Kasumi-1 (cell line): ENCODE measurements around the gene SLC38A3.

Experiments
- DNase-seq, 2 experiments: peaks; one replicate each; lab custom pipeline; 2025; lab: John Stamatoyannopoulos, UW

SLC38A3 gene

DNA sequence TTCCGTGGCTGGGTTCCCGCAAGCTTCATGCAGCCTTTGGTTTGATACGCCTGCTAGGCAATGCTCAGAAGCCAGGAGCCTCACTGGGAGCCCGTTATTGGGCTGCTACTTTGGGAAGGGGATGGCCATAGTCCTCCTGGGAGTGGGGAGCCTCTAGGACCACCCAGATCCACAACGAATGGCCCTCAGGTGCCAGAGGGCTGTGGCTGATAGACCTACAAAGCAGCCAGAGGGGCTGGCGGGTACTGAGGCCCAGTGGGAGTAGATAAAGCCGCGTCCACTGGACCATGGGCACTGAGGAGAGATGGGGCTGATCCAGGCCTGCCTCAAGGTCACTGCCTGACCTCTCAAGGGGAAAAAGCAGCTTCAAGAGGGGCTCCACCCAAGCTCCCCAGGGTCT is 12.9 kb upstream of the SLC38A3 start:
- DNase-seq: no peak

DNA sequence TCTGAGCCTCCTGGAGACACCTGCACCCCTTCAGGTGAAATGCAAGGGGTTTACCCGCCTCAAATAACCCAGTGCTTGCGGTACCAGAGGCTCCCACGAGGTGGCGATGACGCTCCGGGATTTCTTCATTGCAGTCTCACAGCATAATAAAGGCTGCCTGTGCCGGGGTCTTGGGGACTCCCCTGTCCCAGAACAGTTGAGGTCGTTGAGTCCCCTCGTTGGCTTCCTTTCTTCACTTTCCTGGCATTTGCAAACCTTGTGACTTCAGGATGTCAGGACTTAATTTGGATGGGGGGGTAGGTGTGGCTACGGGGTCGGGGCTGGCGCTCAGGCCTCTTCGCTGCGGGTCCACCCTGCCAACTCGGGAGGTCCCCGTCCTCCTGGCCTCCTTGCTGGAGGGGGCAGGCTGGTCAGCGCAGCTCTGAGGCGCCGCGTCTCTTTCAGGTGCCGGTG is 12.4 kb upstream of the SLC38A3 start:
- peak; percentile 56 to 78 for DNase-seq

DNA sequence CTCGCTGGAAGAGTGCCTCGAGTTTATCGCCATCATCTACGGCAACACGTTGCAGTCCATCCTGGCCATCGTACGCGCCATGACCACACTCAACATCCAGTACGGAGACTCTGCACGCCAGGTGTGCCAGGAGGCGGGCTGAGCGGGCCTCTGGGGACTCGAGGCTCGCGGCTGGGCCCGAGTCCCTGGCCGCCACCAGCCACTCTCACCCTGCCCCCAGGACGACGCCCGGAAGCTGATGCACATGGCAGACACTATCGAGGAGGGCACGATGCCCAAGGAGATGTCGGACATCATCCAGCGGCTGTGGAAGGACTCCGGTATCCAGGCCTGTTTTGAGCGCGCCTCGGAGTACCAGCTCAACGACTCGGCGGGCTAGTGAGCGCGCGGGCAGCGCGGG is 11.8 kb upstream of the SLC38A3 start:
- no peak for DNase-seq

DNA sequence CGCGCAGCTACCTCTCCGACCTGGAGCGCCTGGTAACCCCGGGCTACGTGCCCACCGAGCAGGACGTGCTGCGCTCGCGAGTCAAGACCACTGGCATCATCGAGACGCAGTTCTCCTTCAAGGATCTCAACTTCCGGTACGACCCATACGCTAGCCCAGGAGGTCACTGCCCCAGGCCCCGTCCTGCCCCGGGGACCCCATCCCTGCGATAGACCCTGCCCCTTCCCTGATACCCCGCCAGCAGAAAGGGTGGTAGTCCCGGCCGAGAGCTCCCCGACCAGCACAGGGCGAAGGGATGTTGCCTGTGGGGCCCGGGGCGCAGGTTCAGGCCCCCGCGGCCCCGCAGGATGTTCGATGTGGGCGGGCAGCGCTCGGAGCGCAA is 11.3 kb upstream of the SLC38A3 start:
- no peak for DNase-seq

DNA sequence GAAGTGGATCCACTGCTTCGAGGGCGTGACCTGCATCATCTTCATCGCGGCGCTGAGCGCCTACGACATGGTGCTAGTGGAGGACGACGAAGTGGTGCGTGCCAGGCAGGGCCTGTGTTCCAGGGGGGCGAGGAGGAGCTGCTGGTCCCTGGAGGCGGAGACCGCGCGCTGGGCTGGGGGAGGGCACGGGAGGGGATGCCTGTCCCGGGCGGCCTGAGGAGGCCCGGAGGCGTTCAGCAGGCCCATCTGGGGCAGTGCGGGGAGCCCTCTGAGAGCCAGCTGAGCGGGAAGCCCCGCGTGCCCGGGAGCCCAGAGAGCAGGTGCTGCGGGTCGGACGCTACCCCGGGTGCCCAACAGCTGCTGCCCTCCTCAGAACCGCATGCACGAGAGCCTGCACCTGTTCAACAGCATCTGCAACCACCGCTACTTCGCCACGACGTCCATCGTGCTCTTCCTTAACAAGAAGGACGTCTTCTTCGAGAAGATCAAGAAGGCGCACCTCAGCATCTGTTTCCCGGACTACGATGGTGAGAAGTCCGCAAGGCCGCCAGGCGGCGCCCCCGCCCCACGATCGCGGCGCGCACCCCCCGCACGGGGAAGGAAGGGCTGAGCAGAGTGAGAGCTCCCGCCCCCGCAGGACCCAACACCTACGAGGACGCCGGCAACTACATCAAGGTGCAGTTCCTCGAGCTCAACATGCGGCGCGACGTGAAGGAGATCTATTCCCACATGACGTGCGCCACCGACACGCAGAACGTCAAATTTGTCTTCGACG is 10.8 kb upstream of the SLC38A3 start:
- DNase-seq: peak; percentile 46 to 73

DNA sequence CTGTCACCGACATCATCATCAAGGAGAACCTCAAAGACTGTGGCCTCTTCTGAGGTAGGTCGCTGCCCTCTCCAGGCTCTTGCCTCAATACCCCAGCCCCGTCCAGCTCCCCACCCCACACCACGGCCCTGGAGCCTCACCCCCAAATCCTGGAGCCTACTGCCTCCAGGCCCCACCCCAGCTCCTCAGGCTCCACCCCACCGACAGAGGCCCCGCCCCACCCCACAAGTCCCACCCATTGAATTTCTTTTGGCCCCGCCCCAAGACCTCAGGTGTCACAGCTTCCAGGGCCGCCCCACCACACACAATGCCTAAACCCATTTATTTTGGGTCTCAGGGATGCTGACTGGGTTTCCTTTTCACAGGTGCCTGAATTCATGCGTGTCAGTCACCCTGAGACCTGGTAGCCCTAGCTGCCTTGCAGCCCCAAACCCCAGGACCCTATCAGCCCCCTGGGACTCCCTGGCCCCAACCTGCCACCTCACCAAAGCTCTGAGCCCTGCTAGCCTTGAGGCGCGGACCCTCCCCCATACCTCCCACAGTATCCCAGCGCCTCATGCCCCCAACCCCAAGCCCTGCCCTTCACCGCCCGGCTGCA is 10.1 kb upstream of the SLC38A3 start:
- peak; percentile 28 to 34 for DNase-seq

DNA sequence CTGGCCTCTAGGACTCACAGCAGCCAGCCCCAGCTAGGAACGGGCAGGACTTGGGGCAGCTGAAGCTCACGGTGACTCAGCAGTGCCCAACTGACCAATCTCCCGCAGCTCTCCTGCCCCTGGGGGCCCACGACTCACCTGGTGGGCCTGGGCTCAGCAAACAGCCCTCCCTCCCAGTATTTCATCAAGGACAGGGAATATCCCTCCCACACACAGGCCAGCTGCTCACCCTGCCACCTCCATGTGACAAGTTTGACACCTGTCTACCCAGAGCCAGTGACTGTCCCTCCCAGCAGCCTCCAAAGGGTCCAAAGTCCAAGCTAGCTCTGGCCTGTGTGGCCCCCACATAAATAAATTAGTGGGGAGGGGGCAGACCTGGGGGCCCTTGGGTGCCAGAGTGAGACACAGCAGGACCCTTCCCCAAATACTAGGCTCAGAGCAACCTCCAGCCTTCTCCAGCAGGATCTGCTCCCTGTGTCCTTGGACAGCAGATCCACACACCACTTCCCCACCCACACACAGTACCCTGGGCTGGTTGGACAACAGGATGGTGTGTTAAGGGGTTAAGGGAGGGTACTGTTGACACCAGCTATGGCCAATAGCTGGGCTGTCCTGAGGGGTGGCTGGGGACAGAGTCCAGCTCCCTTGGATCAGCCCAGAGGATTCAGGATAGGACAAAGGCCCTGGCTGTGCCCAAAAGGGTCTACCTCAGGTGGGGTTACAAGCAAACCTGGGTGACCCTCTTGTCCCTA is 9.4 kb upstream of the SLC38A3 start:
- no peak for DNase-seq

DNA sequence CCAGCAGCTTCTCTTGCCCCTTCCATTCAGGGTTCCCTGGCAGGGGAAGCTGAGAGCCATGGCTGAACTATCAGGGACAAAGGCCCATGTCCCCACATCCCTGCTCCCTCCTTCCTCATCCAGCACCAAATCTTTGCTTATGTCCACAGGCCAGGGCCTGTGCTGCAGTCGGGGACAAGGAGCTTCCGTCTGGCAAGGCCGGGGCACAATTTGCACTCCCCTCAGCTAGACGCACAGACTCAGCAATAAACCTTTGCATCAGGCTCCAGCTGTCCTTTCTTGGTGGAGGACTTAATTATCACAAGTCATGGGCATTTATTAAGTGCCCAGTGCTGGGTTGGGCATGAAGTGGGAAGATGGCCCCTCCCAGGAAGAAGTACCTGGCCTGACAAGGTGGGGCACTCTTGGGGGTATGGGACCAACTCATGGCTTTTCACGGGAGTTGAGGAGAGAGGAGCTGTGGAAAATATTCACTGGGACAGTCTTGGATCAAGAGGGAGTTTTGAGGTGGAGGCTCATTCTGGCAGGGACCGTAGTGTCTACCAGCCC is 8.7 kb upstream of the SLC38A3 start:
- no peak for DNase-seq

DNA sequence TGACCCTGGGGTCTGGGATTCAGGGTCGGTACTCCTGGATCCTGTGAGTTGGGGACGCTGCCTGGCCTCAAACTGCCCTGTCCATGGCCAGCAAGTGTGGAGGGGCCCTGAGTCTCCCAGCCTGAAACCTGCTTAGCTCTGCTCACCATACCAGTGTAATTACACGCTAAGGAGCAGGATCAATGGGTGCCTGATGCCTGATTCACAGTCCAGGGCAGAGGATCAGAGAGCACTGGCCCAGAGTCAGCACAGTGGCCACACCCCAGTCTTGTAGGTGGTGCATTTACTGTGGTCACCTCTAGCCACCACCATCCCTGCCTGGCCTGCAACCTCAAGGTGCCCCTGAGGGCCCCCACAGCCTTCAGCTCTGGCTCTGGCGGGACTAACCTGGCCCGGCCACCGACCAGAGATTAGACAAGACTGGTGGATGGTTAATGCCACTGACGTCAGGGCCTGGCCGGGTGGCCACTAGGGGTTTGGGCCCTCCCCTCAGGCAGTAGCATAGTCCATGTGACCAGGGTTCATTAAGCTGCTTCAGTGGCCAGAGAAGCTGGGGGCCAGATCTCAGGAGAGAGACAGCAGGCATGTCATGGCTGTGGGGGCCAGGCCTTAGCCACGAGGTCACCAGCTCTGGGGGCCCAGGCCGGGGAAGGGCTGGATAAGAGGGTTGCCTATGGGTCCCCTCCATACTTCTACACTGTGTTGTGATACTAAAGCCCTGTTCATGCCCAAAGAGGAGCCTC is 3.3 kb upstream of the SLC38A3 start:
- DNase-seq: no peak

DNA sequence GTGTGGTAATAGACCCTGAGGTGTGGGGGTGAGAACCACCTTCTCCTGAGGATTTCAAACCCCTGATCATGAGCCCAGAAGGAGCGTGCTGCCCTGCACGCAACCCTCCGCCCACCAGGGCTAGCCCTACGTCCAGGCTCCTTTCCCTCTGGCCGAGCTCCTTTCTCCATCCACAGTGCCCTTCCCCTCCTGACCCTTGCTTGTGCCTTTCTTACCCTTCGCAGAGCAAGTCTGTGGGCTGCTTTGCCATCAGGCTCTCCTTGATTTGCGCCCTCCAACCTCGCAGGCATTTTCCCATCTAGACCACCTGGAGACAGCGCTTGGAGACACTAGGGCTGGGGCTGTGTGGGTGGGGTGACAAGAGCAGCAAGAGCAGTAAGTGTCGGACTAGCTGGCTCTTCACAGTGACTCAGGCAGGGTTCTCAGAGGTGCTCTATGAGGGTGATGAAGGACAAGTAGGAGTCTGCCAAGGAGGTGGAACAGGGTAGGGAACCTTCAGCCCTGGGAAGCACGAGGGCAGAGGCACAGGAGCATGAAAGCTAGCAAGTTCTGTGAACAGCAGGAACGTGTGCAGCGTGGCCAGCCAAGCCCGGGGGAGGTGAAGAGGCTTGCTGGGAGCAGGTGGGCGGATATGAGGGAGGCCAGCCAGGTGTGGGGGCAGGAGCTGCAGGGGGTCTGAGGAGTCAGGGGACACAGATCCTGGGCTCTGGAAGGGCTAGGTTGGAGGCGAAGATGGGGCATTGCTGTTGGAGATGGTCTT is 2.5 kb upstream of the SLC38A3 start:
- DNase-seq: no peak

DNA sequence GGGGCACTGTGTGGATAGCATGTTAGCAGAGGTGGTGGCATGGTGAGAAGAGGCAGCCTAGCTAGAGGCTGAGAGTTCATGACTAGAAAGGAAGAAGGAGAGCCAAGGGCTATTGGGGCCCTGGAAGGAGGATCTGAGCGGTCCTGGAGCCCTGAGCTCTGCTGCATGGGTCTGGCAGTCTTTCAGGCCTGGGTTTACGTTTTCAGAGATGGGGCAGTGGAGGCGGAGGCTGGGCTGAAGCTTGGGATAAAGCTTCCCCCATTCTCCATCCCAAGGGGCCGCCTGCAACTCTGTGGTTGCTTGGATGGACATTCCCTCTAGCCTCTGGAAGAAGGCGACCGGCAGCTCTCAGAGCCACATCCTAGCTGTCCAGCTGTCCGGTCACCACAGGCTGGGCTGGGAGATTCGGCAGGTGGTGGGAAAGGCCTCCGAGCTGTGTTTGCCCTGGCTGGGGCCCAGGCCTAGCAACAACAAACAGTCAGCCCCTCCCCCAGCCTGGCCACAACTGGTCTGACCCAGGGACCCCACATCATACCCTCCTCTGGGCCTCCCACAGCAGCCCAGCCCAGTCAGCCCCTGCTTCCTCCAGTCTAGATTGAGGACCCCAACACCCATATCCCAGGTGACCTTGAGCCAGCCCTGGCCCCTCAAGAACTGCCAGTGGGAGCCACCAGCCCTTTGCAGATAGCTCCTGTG is 1.8 kb upstream of the SLC38A3 start:
- no peak for DNase-seq

DNA sequence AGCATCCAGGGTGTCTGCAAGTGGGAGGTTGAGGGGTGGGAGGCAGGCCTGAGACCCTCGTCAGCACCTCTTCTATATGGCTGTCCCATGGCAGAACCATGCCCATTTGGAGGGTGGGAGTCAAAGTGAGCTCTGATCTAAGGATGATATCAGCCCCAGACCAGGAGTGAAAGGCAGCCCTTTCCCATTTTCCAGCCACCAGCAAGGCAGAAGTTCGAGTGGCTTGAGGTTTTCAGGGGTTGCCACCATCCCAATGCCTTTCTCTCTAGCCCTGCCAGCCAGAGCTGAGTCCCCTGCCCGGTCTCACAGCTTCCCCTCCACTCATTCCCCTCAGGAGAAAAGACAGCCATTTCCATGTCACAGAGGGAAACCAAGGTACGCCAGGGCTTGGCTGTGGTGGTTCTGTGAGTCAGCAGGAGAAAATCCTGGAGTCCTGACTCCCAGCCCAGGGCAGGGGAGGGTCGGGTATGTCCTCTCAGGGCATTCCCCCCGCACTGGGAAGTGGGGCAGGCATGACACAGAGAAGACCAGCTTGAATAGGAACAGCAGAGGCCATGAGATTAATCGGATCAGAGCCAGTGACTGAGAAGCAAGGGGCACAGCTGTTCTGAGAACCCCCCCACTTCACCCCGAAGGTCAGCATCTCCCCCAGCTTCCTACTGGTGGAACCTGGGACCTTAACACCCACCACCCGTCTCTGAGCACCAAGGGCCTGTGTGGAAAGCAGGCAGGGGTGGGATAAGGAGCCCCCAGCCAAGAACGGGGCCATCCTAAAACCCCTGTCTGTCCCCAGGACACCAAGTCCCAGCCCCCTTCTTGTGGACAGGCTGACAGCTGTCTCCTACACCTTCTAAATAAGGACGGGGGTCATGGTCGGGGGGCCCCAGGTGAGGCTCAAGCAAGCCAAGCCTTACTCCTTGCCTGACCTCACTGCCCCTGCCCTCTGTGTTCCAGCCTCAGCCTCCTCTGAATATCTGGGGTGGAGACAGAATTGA is 965 bp upstream of the SLC38A3 start:
- no peak for DNase-seq

DNA sequence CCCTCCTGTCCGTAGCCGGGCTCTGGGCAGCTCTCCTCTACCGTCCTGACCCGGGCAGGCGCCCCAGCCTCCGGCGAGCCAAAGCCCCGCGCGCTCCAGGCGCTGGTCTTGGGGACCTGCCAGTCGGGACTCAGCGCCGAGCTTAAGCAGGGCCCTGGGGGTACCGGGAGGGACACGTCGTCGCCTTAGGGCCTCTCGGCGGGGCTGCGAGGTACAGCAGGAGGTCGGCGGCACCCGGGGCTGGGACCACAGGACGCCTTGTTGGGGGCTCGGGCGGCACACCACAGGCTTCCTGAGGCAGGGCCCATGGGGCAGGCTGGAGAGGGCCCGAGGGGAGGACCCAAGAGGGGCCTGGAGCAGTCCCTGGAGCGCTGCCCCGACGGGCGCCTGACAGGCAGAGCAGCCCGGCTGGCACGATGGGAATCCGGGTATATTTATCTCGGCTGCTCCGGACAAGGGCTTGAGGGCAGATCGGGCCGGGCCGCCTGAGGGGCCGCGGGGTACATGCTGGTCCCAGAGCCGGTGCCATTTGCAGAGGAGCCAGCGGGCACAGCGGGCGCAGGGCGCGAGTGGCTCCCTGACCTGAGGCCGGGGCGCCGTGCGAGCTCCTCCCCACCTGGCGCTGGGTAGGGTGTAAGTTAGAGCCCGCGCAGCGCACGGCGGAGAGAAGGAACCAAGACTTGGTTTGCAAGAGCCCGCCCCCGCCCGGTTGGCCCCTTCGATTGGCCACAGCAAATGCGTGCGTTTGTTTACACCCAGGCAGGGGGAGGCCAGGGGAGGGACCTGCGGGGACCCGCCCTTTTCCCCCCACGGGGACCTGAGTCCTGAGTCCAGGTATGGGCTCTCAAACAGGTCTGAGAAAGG is 574 bp downstream of the SLC38A3 start:
- DNase-seq: peak; percentile 48 to 49

DNA sequence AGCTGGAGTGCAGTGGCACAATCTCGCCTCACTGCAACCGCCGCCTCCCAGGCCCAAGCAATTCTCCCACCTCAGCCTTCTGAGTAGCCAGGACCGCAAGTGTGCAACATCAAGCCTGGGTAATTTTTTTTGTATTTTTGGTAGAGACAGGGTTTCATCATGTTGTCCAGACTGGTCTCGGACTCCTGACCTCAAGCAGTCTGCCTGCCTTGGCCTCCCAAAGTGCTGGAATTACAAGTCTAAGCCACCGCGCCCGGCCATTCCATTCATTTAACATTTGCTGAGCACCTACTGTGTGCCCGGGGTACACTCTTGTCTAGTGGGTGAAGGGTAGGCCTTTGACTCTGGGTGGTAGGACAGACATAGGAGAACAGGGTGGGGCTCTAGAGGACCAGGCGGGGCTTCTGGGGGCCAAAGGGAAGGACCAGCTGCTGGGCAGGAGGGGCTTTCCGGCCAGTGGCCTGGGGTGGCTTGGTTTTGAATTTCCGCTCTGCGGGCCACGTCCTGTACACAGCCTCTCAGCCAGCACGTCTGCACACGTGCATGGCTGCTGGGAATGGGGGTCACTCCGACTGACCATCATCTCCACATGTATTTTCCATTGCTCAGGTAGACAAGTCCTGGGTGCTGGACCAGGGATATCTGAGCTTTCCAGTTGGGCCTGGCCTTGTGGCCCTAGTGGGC is 2.4 kb downstream of the SLC38A3 start:
- DNase-seq: no peak

DNA sequence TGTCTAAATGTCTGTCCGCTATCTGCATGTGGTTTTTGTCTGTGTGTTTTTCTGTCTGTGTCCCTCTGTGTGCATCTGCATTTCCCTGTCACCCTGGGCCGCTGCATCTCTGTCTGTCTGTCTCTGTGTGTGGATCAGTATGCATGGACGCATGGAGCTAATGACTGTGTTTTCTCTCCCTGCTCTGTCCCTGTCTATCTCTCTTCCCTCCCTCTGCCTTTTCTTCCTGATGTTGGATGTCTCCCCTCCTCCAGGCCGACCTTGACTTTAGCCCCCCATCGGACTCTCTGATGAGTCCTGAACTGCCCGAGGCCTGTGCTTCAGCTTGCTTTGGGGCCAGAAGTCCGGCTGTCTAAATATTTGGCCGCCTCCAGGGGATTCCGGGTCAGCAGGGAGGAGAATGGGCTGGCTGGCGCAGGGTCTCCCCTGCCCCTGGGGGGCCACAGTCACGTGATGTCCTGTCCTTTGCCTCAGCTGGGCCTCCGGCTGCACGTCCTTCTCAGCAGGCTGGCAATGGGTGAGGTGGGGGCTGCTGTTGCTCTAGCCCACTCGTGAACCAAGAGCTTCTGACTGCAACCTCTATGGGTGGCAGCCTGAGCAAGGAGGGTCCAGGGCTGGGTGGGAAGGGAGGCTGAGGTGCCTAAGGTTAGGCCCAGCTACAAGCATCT is 3.7 kb downstream of the SLC38A3 start:
- DNase-seq: no peak

DNA sequence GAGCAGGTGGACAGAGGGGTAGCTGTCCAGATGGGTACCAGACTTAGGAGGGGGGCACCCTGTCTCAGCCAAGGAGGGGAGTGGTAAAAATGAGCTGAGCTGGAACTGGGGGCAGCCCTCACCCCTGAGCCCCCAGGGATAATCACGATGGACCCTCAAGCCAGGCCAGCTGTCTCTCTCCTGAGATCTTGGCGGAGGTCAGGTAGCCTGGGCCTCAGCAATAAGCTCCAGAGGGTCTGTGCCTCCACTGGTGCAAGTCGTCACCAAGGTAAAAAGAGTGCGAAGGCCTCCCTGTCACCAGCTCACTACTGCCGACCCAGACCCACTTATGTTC is 5.1 kb downstream of the SLC38A3 start:
- DNase-seq: no peak
